GM10248 (cell line): ENCODE measurements around the gene DNMT3B.

Experiments
- CTCF ChIA-PET: fragments of 300-600 bp; sonication (Branson Sonifier 250); formaldehyde crosslinking; extraction: SDS; loops from one replicate; lab custom pipeline; 2021; ENCODE audit warnings: antibody characterized with exemption; lab: Yijun Ruan, JAX
- POLR2A ChIA-PET: fragments of 350-650 bp; sonication (Branson Sonifier 250); formaldehyde crosslinking; extraction: SDS; loops from one replicate; lab custom pipeline; 2020; ENCODE audit warnings: antibody characterized with exemption; lab: Yijun Ruan, JAX
- DNase-seq: peaks from one replicate; pipeline ENCODE4 v3.0.0; 2012; ENCODE audit errors: extremely low spot score
- TF ChIP-seq, protein P1 (sequence below): IDR thresholded peaks from 2 replicates; pipeline ENCODE4 v1.5.1; 2012; ENCODE audit warnings: mild to moderate bottlenecking, low read depth; ENCODE audit errors: extremely low read depth, missing control alignments, control extremely low read depth

DNMT3B gene

DNA sequence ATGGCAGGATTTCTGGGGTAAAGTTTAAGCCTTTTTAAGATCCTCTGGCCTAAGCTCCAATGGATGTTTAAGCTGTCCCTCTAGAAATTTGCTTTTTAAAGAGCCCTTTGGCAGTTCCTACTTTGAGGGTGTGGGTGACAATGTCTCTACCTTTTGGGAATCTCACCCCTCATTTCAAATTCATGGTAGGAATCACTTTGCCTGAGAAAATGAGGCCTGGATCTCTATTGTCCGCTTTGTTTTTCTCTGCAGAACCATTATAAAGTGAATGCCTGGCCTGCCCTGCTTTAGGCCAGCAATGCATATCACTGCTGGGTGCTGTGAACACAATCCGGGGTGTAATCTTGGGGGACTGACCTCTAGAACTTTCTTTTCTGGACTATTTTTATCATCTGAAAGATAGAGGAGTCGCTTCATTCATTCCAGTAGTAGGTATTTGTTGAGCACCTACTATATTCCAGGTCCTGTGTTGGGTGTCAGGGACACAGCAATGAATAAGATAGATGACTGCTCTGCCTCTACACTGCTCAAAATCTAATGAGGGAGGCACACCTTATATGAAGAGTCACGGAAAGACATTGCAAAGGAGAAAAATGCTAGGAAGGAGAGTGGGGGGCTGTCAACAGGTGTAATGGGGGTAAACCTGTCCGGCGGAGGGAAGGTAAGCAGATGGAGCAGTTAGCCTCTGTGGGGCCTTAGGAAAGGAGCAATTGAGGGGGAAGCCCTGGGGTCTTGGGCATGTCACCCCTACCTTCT is 10.3 kb upstream of the DNMT3B start:
- DNase-seq: no peak
- TF ChIP-seq, protein P1, sequence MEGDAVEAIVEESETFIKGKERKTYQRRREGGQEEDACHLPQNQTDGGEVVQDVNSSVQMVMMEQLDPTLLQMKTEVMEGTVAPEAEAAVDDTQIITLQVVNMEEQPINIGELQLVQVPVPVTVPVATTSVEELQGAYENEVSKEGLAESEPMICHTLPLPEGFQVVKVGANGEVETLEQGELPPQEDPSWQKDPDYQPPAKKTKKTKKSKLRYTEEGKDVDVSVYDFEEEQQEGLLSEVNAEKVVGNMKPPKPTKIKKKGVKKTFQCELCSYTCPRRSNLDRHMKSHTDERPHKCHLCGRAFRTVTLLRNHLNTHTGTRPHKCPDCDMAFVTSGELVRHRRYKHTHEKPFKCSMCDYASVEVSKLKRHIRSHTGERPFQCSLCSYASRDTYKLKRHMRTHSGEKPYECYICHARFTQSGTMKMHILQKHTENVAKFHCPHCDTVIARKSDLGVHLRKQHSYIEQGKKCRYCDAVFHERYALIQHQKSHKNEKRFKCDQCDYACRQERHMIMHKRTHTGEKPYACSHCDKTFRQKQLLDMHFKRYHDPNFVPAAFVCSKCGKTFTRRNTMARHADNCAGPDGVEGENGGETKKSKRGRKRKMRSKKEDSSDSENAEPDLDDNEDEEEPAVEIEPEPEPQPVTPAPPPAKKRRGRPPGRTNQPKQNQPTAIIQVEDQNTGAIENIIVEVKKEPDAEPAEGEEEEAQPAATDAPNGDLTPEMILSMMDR: no peak
- ChIA-PET CTCF (interaction anchor here (1.4 kb wide), 1 partner anchor 27 kb away, joined by 4 read pairs; no protein-coding TSS in a partner anchor), POLR2A (no interaction called here)

DNA sequence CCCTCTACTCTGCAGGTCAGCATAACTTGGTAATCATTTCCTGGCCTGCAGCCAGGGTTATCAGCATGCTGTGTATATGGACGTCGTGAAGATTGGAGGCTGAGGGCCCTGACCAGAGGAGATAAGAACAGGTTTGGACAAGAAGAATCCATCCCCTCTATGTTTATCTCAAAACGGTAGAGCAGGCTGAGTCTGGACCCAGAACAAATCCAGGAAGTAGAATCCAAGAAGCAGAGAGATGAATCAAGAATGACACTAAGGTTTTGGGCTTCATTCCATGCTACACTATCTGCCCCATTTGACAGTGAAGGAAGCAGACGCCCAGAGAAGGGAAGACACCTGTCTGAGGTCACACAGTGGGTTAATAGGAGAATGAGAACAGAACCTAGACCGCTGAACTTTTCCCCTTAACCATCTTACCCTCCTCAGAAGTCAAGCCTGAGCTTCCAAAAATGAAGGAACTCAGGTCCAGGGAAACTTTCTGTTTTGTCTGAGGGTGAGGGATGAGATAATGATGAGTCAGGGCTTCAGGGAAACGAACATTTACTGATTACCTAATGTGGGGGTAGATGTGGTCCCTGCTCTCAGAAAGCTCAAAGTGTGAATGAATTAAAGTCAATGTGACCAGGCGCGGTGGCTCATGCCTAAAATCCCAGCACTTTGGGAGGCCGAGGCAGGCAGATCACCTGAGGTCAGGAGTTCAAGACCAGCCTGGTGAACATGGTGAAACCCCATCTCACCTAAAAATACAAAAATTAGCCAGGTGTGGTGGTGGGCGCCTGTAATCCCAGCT is 9.5 kb upstream of the DNMT3B start:
- POLR2A ChIA-PET: no interaction called here
- TF ChIP-seq, protein P1: no peak
- CTCF ChIA-PET: no interaction called here
- DNase-seq: no peak

DNA sequence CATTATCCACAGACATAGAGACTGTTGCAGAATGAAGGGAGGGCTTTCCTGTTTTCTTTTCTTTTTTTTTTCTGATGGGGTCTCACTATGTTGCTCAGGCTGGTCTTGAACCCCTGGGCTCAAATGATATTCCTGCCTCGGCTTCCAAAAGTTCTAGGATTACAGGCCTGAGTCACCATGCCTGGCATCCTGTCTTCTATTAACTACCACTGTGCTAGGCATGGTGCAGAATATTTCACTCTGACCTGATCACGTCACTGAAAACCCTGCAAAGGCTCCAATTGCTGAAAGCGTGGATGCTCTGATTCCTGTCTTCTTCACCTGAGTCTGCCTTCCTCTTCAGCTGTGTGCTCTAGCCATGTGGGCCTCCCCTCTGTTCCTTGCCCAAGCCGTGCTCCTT is 8.5 kb upstream of the DNMT3B start:
- TF ChIP-seq, protein P1: no peak
- CTCF ChIA-PET: no interaction called here
- POLR2A ChIA-PET: no interaction called here
- DNase-seq: no peak

DNA sequence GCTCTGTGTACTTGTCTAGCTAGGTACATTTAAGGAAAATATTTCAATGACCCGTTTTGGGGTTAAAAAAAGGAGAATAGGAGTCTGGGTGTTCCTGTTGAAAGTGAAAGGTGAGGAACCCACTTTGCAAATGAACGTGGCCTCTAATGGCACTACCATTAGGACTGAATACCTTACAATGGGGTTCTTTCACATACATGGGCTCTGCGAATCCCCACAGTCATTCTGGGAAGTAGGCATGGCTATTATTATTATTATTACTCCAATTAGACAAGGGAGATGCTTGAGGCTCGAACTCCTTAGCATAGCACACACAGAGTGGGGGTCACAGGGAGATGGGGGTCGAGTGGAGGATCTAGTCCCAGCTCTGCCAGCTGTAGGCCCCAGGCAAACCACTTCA is 6.0 kb upstream of the DNMT3B start:
- ChIA-PET CTCF (no interaction called here), POLR2A (no interaction called here)
- DNase-seq: no peak
- TF ChIP-seq, protein P1: no peak

DNA sequence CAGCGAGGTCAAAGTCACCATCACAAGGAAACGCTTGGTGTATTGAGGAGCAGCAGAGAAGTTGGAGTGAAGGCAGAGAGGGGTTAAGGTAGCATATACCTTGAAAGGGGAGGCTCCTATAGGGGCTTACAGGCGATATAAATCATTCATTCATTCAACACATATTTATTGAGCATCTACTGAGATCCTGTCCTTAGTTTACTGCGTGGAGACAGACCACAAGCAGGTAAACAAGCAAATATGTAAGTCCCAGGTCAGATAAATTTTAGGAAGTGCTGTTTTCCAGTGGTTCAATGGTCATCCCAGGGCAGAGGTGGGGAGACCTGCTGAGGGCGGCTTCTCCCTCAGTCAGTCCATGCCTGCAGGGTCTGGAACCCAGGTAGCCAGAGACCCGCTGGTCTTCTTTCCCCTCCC is 761 bp upstream of the DNMT3B start:
- DNase-seq: no peak
- ChIA-PET POLR2A (no interaction called here), CTCF (interaction anchor here (0.8 to 2.6 kb wide), 5 partner anchors 17 to 31 kb away, joined by 3 to 14 read pairs (median 4); partner anchors contain the start of gene COMMD7)
- TF ChIP-seq, protein P1: no peak

DNA sequence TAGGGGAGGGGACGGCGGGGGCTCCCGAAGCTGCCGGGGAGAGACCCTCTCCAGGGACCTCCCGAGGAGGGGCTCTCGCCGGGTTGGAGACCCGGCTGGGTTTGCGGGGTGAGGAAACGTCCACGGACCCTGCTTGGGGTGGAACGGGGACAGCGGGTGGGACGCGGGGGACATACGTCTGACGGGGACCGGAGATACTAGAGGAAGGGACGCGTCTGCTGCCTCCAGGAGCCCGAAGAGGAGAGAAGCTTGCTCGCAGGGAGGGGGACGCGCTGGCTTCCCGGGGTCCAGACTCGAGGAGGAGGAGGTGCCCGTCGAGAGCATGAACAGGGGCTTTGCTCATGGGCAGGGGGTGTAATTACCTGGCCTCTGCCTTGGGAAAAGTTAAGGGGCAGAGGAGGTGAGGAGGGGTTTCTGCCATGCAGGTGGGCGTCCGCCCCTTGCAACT is 593 bp downstream of the DNMT3B start:
- ChIA-PET POLR2A (no interaction called here), CTCF (interaction anchor here (0.9 to 9.3 kb wide), 8 partner anchors 8 to 33 kb away, joined by 3 to 81 read pairs (median 5); partner anchors contain the start of gene COMMD7)

More for the DNA sequence above, 593 bp downstream of the DNMT3B start:
- TF ChIP-seq, protein P1: no peak
- no peak for DNase-seq
